ENCODE data around the gene CCNI2.
"Not testable (repeated sequence)": the region's sequence is repeated elsewhere in the genome, so short reads cannot be mapped to it uniquely, and the experiment has no call there.

The CCNI2 gene

DNA sequence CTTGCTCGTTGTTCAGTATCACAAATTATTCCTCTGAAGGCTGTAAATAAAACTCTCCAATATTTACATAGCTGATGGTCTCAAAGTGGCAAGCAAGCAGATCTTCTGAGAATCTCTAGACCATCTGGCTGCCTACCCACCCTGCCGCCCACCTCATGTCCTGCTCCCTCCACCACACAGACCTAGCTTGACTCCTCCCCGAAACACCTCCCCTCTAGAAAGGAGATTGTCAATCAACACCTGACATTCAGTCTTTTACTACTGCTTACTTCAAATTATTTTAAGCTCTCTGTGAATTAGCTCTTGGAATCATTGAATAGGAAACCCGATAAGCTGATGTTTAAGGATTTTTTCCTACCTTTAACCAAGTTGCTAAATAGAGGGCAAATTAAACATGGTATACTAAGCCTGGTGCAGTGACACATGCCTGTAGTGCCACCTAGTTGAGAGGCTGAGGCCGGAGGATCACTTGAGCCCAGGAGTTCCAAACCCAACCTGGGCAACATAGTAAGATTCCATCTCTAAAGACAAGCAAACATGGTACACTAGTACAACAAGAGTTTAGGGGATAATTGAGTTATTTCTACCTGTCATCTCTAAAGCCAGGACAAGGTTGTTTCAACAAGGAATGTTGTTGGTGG, 54.9 kb downstream of the CCNI2 start:
- H3K4me3 ChIP-seq (ENCODE audit: low read length) = no peak overlapping the region
- TF ChIP-seq CTCF (IDR thresholded peaks at IDR 0.05; ENCODE audit: insufficient read depth, low read depth, low read length, missing control alignments) = no peak
- DNase-seq (ENCODE audit: low read depth) = no peak

DNA sequence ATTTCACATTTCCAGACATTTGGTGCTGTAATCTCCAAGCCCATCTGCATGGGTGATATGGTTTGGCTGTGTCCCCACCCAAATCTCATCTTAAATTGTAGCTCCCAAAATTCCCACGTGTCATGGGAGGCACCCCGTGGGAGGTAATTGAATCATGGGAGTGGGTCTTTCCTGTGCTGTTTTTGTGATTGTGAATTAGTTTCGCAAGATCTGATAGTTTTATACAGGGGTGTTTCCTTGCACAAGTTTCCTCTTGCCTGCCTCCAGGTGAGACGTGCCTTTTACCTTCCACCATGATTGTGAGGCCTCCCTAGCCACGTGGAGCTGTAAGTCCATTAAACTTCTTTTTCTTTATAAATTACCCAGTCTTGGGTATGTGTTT, 55.5 kb downstream of the CCNI2 start:
- DNase-seq (ENCODE audit: low read depth); H3K4me3 ChIP-seq (ENCODE audit: low read length): not testable (repeated sequence)
